HCT116 (cell line): ENCODE data around the gene PIGBOS1. TPM values are rescaled to one million over a fixed set of nuclear protein-coding genes. Genes with fewer than 3 reads are reported as not detected.

ENCODE experiments used
- ATAC-seq: fragments of 200-7000 bp; cut with Tn5 transposase; 2 replicates; pipeline ENCODE4 v1.9.1; 2020; ENCODE audit warnings: mild to moderate bottlenecking, moderate library complexity
- BruUV-seq: library from RNA; stranded (reverse); fragments of 400-500 nt; replicated peaks from 2 replicates; lab custom pipeline; 2021; lab: Mats Ljungman, UMichigan
- CTCF ChIA-PET: fragments of 300-600 bp; sonication (Branson Sonifier 250); formaldehyde crosslinking; loops from one replicate; lab custom pipeline; 2021; ENCODE audit warnings: antibody characterized with exemption; lab: Charles Lee
- POLR2A ChIA-PET: fragments of 300-600, 350-600 bp; sonication (Branson Sonifier 250); formaldehyde crosslinking; loops from one replicate; lab custom pipeline; 2021; ENCODE audit warnings: antibody characterized with exemption; lab: Charles Lee
- RAD21 ChIA-PET, 2 experiments: fragments of 300-600 bp; sonication (Branson Sonifier 250); formaldehyde crosslinking; loops; one replicate each; lab custom pipeline; 2023; ENCODE audit warnings: low total read pairs in 2 of 2; ENCODE audit not compliant: uncharacterized antibody in 2 of 2, unreplicated experiment in 2 of 2, low non-redundant PET in 1 of 2; lab: Charles Lee
- DNase-seq: peaks from one replicate; pipeline ENCODE4 v3.0.0-alpha.2; 2010; ENCODE audit warnings: low read depth, low spot score
- H2AFZ ChIP-seq: fragments of 200-600 bp; shearing (Covaris generic), sonication (generic); 2 replicates; pipeline ENCODE4 v1.6.1; 2017; ENCODE audit warnings: low read depth, mixed run types, mixed read lengths, antibody characterized with exemption, low read length; ENCODE audit not compliant: poor library complexity, severe bottlenecking
- H3K27ac ChIP-seq: 2 replicates; pipeline ENCODE4 v1.5.1; 2012; ENCODE audit warnings: low read depth, low read length
- H3K27me3 ChIP-seq: fragments of 200-600 bp; sonication (generic); 2 replicates; pipeline ENCODE4 v1.6.1; 2016; ENCODE audit warnings: mixed run types, low read length, mixed read lengths; ENCODE audit not compliant: insufficient read depth
- H3K36me3 ChIP-seq, 2 experiments: fragments of 200-500 bp in 1 of 2; fragments of 200-600 bp in 1 of 2; sonication (Bioruptor generic) in 1 of 2; sonication (generic) in 1 of 2; 2 replicates each; pipeline versions ENCODE4 v1.5.1 to v1.6.1; 2014 to 2016; ENCODE audit warnings: low read length in 2 of 2, inconsistent platforms in 1 of 2, mixed read lengths in 1 of 2, mixed run types in 1 of 2; ENCODE audit not compliant: insufficient read depth in 2 of 2, control insufficient read depth in 1 of 2
- H3K4me1 ChIP-seq, 2 experiments: fragments of 200-600 bp in 1 of 2; sonication (generic) in 1 of 2; 2 replicates each; pipeline versions ENCODE4 v1.5.1 to v1.6.1; 2012 to 2017; ENCODE audit warnings: low read length in 2 of 2, inconsistent platforms in 1 of 2, mild to moderate bottlenecking in 1 of 2, mixed read lengths in 1 of 2, mixed run types in 1 of 2, moderate library complexity in 1 of 2; ENCODE audit not compliant: insufficient read depth in 2 of 2, control insufficient read depth in 1 of 2
- H3K4me2 ChIP-seq: fragments of 200-600 bp; sonication (generic); 2 replicates; pipeline ENCODE4 v1.6.1; 2017; ENCODE audit warnings: mixed run types, low read length, mixed read lengths
- H3K4me3 ChIP-seq, 2 experiments: fragments of 200-600 bp in 1 of 2; sonication (generic) in 1 of 2; replicated peaks in 1 of 2; 2 replicates each; pipeline ENCODE4 v1.5.1; 2011 to 2016; ENCODE audit warnings: low read length in 2 of 2, control low read depth in 1 of 2, low read depth in 1 of 2, mild to moderate bottlenecking in 1 of 2, mixed read lengths in 1 of 2, mixed run types in 1 of 2
- H3K79me2 ChIP-seq: fragments of 200-600 bp; sonication (generic); 2 replicates; pipeline ENCODE4 v1.6.1; 2017; ENCODE audit warnings: mild to moderate bottlenecking, mixed run types, low read length, moderate library complexity, mixed read lengths; ENCODE audit not compliant: insufficient read depth
- H3K9ac ChIP-seq: fragments of 200-600 bp; sonication (generic); 2 replicates; pipeline ENCODE4 v1.6.1; 2016; ENCODE audit warnings: low read length, mixed read lengths
- H3K9me2 ChIP-seq: fragments of 200-600 bp; sonication (generic), shearing (Covaris generic); 2 replicates; pipeline ENCODE4 v1.6.1; 2017; ENCODE audit warnings: mixed run types, mild to moderate bottlenecking, moderate library complexity; ENCODE audit not compliant: insufficient read depth
- H3K9me3 ChIP-seq, 2 experiments: fragments of 200-500 bp in 1 of 2; fragments of 200-600 bp in 1 of 2; sonication (Bioruptor generic) in 1 of 2; sonication (generic) in 1 of 2; 2 replicates each; pipeline ENCODE4 v1.6.1; 2014 to 2017; ENCODE audit warnings: low read length in 2 of 2, mixed read lengths in 2 of 2, inconsistent platforms in 1 of 2, low read depth in 1 of 2, mild to moderate bottlenecking in 1 of 2, mixed run types in 1 of 2, moderate library complexity in 1 of 2; ENCODE audit not compliant: control insufficient read depth in 1 of 2, insufficient read depth in 1 of 2
- H4K20me1 ChIP-seq: fragments of 200-600 bp; sonication (generic), shearing (Covaris generic); 2 replicates; pipeline ENCODE4 v1.6.1; 2017; ENCODE audit warnings: mixed run types, mild to moderate bottlenecking, moderate library complexity; ENCODE audit not compliant: insufficient read depth
- CBX3 ChIP-seq: IDR thresholded peaks from 2 replicates; pipeline ENCODE4 v1.6.1; 2012; ENCODE audit warnings: low read depth
- FOSL1 ChIP-seq: IDR thresholded peaks from 2 replicates; pipeline ENCODE4 v1.6.1; 2012; ENCODE audit warnings: low read depth
- POLR2A ChIP-seq: IDR thresholded peaks from 2 replicates; pipeline ENCODE4 v1.7.0; 2011; ENCODE audit warnings: borderline replicate concordance; ENCODE audit not compliant: insufficient read depth, insufficient read length; ENCODE audit errors: extremely low read depth
- REST ChIP-seq: IDR thresholded peaks from 2 replicates; pipeline ENCODE4 v1.6.1; 2012; ENCODE audit warnings: low read depth
- SP1 ChIP-seq: IDR thresholded peaks from 2 replicates; pipeline ENCODE4 v1.6.1; 2012; ENCODE audit warnings: low read depth
- SRF ChIP-seq: IDR thresholded peaks from 2 replicates; pipeline ENCODE4 v1.6.1; 2012; ENCODE audit warnings: low read depth
- ZBTB33 ChIP-seq: IDR thresholded peaks from 2 replicates; pipeline ENCODE4 v1.6.1; 2011; ENCODE audit warnings: mild to moderate bottlenecking, low read length, moderate library complexity; ENCODE audit not compliant: insufficient replicate concordance; ENCODE audit errors: extremely low read depth
- intact Hi-C: fragments of 100-400 bp; cut with micrococcal nuclease; formaldehyde crosslinking; loops from 2 replicates; pipeline ENCODE4 v1.10.0; 2022
- total RNA-seq: library from RNA; stranded (reverse); gene quantifications from one replicate; pipeline ENCODE4 v1.2.1, GENCODE V29; 2021; ENCODE audit not compliant: unreplicated experiment

The PIGBOS1 gene
- total RNA-seq, 1 experiment from 2014 or later: 15.3 TPM

- POLR2A ChIA-PET: no interaction called here
Observed at GRCh38 chr15:55348281-55348778, 29.4 kb upstream of the PIGBOS1 start.

More at GRCh38 chr15:55348281-55348778, 29.4 kb upstream of the PIGBOS1 start:
- Histone ChIP-seq H3K9me3 (no peaks in the 10 kb centered on the region), H3K4me3 (no peak overlapping the region), H3K79me2 (no peaks in the 10 kb centered on the region), H4K20me1 (no peaks in the 10 kb centered on the region), H2AFZ (no peak overlapping the region), H3K9me2 (no peaks in the 10 kb centered on the region), H3K4me2 (no peak overlapping the region), H3K4me1 (no peaks in the 10 kb centered on the region), H3K9ac (no peak overlapping the region), H3K36me3 (no peaks in the 10 kb centered on the region; a peak in 1 of 4 replicates), H3K27me3 (no peaks in the 10 kb centered on the region), H3K27ac (no peak overlapping the region)
- DNase-seq: no peak
- ChIA-PET CTCF (no interaction called here), RAD21 (no interaction called here)
- intact Hi-C loops: no loop called here
- BruUV-seq: no TSS peak
- ATAC-seq: no peak
- TF ChIP-seq CBX3 (no peak), SRF (no peak), REST (no peak), POLR2A (no peak), ZBTB33 (no peak), SP1 (no peak), FOSL1 (no peak)
